ENCODE results near the gene PRRC1. TPM values are rescaled to one million over a fixed set of nuclear protein-coding genes. Genes with fewer than 3 reads are reported as not detected.
A peak's percentile ranks its signal among the peaks of the same experiment; 100 is the strongest.

The PRRC1 gene
- 10 to 100 TPM; 31.5 to 72.2 (median 44.7) TPM for total RNA-seq

GRCh38 chr5:127517480-127518318 is at the start of gene PRRC1:
Gene PRRC1, plus strand, starts transcription at chr5:127517640. Its CDS starts 5,840 bp downstream, at chr5:127523480.
- peak within 1 kb of the TSS; percentile 80 to 97 (median 96) for H3K4me3 ChIP-seq
- no peaks in the 10 kb centered on the region for H3K27me3 ChIP-seq
- DNase-seq (ENCODE audit: low spot score in 2 of 2) = peak; percentile 53 to 56
- TF ChIP-seq, protein P1, sequence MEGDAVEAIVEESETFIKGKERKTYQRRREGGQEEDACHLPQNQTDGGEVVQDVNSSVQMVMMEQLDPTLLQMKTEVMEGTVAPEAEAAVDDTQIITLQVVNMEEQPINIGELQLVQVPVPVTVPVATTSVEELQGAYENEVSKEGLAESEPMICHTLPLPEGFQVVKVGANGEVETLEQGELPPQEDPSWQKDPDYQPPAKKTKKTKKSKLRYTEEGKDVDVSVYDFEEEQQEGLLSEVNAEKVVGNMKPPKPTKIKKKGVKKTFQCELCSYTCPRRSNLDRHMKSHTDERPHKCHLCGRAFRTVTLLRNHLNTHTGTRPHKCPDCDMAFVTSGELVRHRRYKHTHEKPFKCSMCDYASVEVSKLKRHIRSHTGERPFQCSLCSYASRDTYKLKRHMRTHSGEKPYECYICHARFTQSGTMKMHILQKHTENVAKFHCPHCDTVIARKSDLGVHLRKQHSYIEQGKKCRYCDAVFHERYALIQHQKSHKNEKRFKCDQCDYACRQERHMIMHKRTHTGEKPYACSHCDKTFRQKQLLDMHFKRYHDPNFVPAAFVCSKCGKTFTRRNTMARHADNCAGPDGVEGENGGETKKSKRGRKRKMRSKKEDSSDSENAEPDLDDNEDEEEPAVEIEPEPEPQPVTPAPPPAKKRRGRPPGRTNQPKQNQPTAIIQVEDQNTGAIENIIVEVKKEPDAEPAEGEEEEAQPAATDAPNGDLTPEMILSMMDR (IDR thresholded peaks at IDR 0.05) = no peak
- TF ChIP-seq POLR2A (IDR thresholded peaks at IDR 0.05) (peak; percentile 59 to 74), EP300 (IDR thresholded peaks at IDR 0.05) (peak in 1 of 2 donors; percentile 84)
- H3K36me3 ChIP-seq = peaks cover 0 to 13% (median 0%) of the 10 kb centered on the region in 3 donors
- H3K27ac ChIP-seq = peak within 1 kb of the TSS; percentile 53 to 85 (median 85)
- H3K4me1 ChIP-seq = peaks cover 0 to 28% (median 16%) of the 10 kb centered on the region in 4 donors
- 0 to 1% methylated on average over 33 to 38 of the region's 80 CpGs for WGBS, 2 donors
- no peaks in the 10 kb centered on the region for H3K9me3 ChIP-seq

DNA sequence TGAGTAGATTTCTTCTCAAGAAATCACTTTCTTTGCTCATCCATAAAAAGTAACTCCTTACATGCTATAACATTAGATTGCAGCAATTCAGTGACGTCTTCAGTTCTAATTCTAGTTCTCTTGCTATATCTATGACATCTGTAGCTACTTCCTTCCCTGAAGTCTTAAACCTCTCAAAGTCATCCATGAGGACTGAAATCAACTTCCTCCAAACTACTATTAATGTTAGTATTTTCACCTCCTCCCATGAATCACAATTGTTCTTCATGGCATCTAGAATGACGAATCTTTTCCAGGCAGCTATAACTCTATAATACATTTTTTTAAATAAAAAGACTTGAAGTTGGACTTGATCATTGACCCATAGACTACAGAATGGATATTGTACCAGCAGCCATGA is 46.2 kb upstream of the PRRC1 start:
- WGBS, 2 donors = 74 to 77% methylated on average over 2 of the region's 2 CpGs
- H3K27me3 ChIP-seq = no peaks in the 10 kb centered on the region

GRCh38 chr5:127472700-127473099 is 44.7 kb upstream of the PRRC1 start:
- no peaks in the 10 kb centered on the region for H3K4me1 ChIP-seq
- H3K9me3 ChIP-seq = no peaks in the 10 kb centered on the region
- TF ChIP-seq POLR2A (IDR thresholded peaks at IDR 0.05) (no peak), EP300 (IDR thresholded peaks at IDR 0.05) (no peak)
- TF ChIP-seq, protein P1 (IDR thresholded peaks at IDR 0.05) = no peak
- H3K27ac ChIP-seq = no peak overlapping the region
- no peaks in the 10 kb centered on the region for H3K36me3 ChIP-seq
- H3K27me3 ChIP-seq = no peaks in the 10 kb centered on the region
- DNase-seq (ENCODE audit: low spot score in 2 of 2) = no peak
- WGBS, 2 donors = 81 to 83% methylated on average over 3 of the region's 3 CpGs
- H3K4me3 ChIP-seq = no peak overlapping the region

More for the DNA sequence above, 46.2 kb upstream of the PRRC1 start:
- no peaks in the 10 kb centered on the region for H3K36me3 ChIP-seq
- no peak overlapping the region for H3K4me3 ChIP-seq
- H3K27ac ChIP-seq = no peak overlapping the region
- no peak for DNase-seq (ENCODE audit: low spot score in 2 of 2)
- H3K9me3 ChIP-seq = no peaks in the 10 kb centered on the region
- no peaks in the 10 kb centered on the region for H3K4me1 ChIP-seq
- TF ChIP-seq, protein P1 (IDR thresholded peaks at IDR 0.05) = no peak
- no peak for TF ChIP-seq POLR2A (IDR thresholded peaks at IDR 0.05)
- no peak for TF ChIP-seq EP300 (IDR thresholded peaks at IDR 0.05)

DNA sequence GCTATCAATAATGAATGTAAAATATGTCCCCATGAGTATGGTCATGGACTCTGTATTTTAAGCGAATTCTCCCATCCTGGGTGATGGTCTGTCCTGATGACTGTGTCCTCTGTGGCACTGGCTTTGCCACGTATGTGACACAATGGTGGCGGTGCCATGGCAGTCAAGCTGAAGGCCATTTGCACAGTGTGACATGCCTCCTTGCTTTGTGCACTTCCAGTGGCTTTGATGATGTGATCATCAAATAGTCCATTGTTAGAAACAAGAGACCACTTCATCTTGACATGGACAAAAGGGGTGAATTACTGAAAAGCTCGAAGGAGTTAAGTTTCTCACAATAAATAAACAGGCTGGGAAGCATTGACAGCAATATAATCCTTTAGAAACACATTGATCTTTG is 31.0 kb upstream of the PRRC1 start:
- Histone ChIP-seq H3K4me1 (no peaks in the 10 kb centered on the region), H3K9me3 (no peaks in the 10 kb centered on the region), H3K27me3 (no peaks in the 10 kb centered on the region), H3K27ac (no peak overlapping the region), H3K36me3 (no peaks in the 10 kb centered on the region), H3K4me3 (no peak overlapping the region)
- 58 to 60% methylated on average over 4 of the region's 4 CpGs for WGBS, 2 donors
- TF ChIP-seq EP300 (IDR thresholded peaks at IDR 0.05) (no peak), POLR2A (IDR thresholded peaks at IDR 0.05) (no peak)
- TF ChIP-seq, protein P1 (IDR thresholded peaks at IDR 0.05) = no peak
- no peak for DNase-seq (ENCODE audit: low spot score in 2 of 2)

All from tibial nerve (tissue), 4 donors.